Measurements from ENCODE around the gene AGMAT.

The AGMAT gene

DNA sequence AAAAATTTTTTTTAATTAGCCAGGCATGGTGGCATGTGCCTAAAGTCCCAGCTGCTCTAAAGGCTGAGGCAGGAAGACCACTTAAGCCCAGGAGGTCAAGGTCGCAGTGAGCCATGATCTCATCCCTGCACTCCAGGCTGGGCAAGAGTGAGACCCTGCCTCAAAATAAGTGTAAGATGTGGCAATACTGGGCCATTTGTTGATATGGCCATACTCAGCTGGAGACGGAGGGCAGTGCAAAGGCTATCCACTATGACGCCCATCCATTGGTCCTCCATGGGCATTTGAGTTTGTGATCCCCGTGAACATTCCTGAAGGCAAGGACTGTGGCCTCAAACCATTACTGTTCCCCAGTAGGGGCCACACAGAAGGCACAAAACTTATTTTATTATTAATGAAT lies 62.3 kb downstream of the AGMAT start:
- no peak for DNase-seq
